ENCODE results near the gene PRR36. TPM values are rescaled to one million over a fixed set of nuclear protein-coding genes. Genes with fewer than 3 reads are reported as not detected.

Gene PRR36
- total RNA-seq, 4 donors from 2014 or later, result 2.5 TPM; not detected in 3

DNA sequence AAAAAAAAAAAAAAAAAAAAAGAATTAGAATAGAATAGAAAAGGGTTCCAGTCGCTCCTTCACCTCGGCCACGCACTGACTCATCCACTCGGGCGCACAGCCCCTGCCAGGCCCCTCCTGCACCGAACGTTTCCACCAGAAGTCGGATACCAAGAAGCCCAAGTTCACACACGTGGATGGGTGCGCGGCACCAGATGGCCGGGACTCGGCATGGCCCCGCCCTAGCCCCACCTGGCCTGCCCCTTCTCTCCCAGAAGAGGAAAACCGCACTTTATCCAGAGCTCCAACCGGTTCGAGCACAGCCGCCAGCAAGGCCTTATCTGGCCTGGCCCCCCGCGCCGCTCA lies 5.9 kb downstream of the PRR36 start:
- Histone ChIP-seq H3K9me3 (no peaks in the 10 kb centered on the region), H3K27ac (no peak overlapping the region), H3K4me3 (peak overlapping the region in 1 of 4 donors; percentile 52), H3K36me3 (peaks cover 0 to 10% (median 0%) of the 10 kb centered on the region in 3 donors), H3K4me1 (peaks cover 0 to 46% (median 19%) of the 10 kb centered on the region in 4 donors), H3K27me3 (peaks cover 0 to 61% of the 10 kb centered on the region in 2 donors)
- no peak for DNase-seq (ENCODE audit: low spot score in 2 of 2)
- 39 to 44% methylated on average over 9 to 21 of the region's 21 CpGs for WGBS, 2 donors
- TF ChIP-seq EP300 (IDR thresholded peaks at IDR 0.05) (no peak), POLR2A (IDR thresholded peaks at IDR 0.05) (no peak)
- TF ChIP-seq, protein P1, sequence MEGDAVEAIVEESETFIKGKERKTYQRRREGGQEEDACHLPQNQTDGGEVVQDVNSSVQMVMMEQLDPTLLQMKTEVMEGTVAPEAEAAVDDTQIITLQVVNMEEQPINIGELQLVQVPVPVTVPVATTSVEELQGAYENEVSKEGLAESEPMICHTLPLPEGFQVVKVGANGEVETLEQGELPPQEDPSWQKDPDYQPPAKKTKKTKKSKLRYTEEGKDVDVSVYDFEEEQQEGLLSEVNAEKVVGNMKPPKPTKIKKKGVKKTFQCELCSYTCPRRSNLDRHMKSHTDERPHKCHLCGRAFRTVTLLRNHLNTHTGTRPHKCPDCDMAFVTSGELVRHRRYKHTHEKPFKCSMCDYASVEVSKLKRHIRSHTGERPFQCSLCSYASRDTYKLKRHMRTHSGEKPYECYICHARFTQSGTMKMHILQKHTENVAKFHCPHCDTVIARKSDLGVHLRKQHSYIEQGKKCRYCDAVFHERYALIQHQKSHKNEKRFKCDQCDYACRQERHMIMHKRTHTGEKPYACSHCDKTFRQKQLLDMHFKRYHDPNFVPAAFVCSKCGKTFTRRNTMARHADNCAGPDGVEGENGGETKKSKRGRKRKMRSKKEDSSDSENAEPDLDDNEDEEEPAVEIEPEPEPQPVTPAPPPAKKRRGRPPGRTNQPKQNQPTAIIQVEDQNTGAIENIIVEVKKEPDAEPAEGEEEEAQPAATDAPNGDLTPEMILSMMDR (IDR thresholded peaks at IDR 0.05), result no peak

GRCh38 chr19:7867092-7867844 lies 6.9 kb downstream of the PRR36 start:
- H3K27ac ChIP-seq, result no peak overlapping the region
- no peak overlapping the region for H3K4me3 ChIP-seq
- no peaks in the 10 kb centered on the region for H3K9me3 ChIP-seq
- no peak for DNase-seq (ENCODE audit: low spot score in 2 of 2)
- TF ChIP-seq, protein P1 (IDR thresholded peaks at IDR 0.05), result no peak
- no peak for TF ChIP-seq POLR2A (IDR thresholded peaks at IDR 0.05)
- no peak for TF ChIP-seq EP300 (IDR thresholded peaks at IDR 0.05)
- peaks cover 0 to 51% of the 10 kb centered on the region in 2 donors for H3K27me3 ChIP-seq
- peaks cover 0 to 48% (median 20%) of the 10 kb centered on the region in 4 donors for H3K4me1 ChIP-seq
- peaks cover 0 to 13% (median 0%) of the 10 kb centered on the region in 3 donors for H3K36me3 ChIP-seq
- WGBS, 2 donors, result 94 to 95% methylated on average over 9 of the region's 9 CpGs

GRCh38 chr19:7866399-7867091 lies 7.6 kb downstream of the PRR36 start:
- no peak overlapping the region for H3K4me3 ChIP-seq
- no peak for TF ChIP-seq POLR2A (IDR thresholded peaks at IDR 0.05)
- TF ChIP-seq, protein P1 (IDR thresholded peaks at IDR 0.05), result no peak
- peaks cover 0 to 53% of the 10 kb centered on the region in 2 donors for H3K27me3 ChIP-seq
- WGBS, 2 donors, result 57 to 65% methylated on average over 9 to 11 of the region's 12 CpGs
- H3K36me3 ChIP-seq, result peaks cover 0 to 13% (median 0%) of the 10 kb centered on the region in 3 donors
- no peaks in the 10 kb centered on the region for H3K9me3 ChIP-seq
- DNase-seq (ENCODE audit: low spot score in 2 of 2), result no peak
- H3K27ac ChIP-seq, result no peak overlapping the region
- peaks cover 0 to 48% (median 23%) of the 10 kb centered on the region in 4 donors for H3K4me1 ChIP-seq

- no peak overlapping the region for H3K27ac ChIP-seq
- no peak overlapping the region for H3K4me3 ChIP-seq
- no peak for DNase-seq (ENCODE audit: low spot score in 2 of 2)
- TF ChIP-seq POLR2A (IDR thresholded peaks at IDR 0.05) (no peak), EP300 (IDR thresholded peaks at IDR 0.05) (no peak)
- TF ChIP-seq, protein P1 (IDR thresholded peaks at IDR 0.05), result no peak
- peaks cover 0 to 44% (median 24%) of the 10 kb centered on the region in 4 donors for H3K4me1 ChIP-seq
- peaks cover 0 to 22% (median 0%) of the 10 kb centered on the region in 3 donors for H3K36me3 ChIP-seq
- peaks cover 0 to 61% of the 10 kb centered on the region in 2 donors for H3K27me3 ChIP-seq
- no peaks in the 10 kb centered on the region for H3K9me3 ChIP-seq
- 48 to 50% methylated on average over 10 of the region's 10 CpGs for WGBS, 2 donors
These were observed 8.8 kb downstream of the PRR36 start for GRCh38 chr19:7865262-7865911.

Data from tibial nerve (tissue), 4 donors.